ENCODE results near the gene CKS1B. TPM values are rescaled to one million over a fixed set of nuclear protein-coding genes. Genes with fewer than 3 reads are reported as not detected.

Gene CKS1B
- total RNA-seq, 3 donors from 2014 or later (not counting 1 experiment from before 2014, with no cell fraction given), result 8.5 to 13.0 (median 12.9) TPM

- no peak for ATAC-seq
- H3K27ac ChIP-seq (ENCODE audit: low read length), result peak overlapping the region; percentile 95
- no peak for DNase-seq
- peak overlapping the region; percentile 89 to 94 for H3K27ac Mint-ChIP-seq
- no peaks in the 10 kb centered on the region for H3K9me3 ChIP-seq (ENCODE audit: control insufficient read depth, insufficient read depth, low read length)
- no peaks in the 10 kb centered on the region for H3K36me3 Mint-ChIP-seq
- 70% methylated on average over 3 of the region's 3 CpGs for WGBS (ENCODE audit: insufficient coverage)
- no peaks in the 10 kb centered on the region for H3K27me3 Mint-ChIP-seq (ENCODE audit: low read depth in 2 of 2)
- no peaks in the 10 kb centered on the region for H3K9me3 Mint-ChIP-seq
- H3K4me3 Mint-ChIP-seq, result peak overlapping the region; percentile 94
- peaks cover 49 to 59% of the 10 kb centered on the region in 2 donors for H3K4me1 Mint-ChIP-seq
- peak overlapping the region; percentile 72 for H3K4me3 ChIP-seq (ENCODE audit: low read length)
- intact Hi-C loops (cut with micrococcal nuclease), result loop anchor here (2.0 kb wide), 1 partner anchor 62 kb away; no protein-coding TSS in a partner anchor
- H3K27me3 ChIP-seq (ENCODE audit: control insufficient read depth, insufficient read depth, low read length), result no peaks in the 10 kb centered on the region
- H3K4me1 ChIP-seq (ENCODE audit: control insufficient read depth, insufficient read depth, low read length), result peaks cover 57% of the 10 kb centered on the region
- H3K36me3 ChIP-seq (ENCODE audit: control insufficient read depth, insufficient read depth, low read length), result peaks cover 26% of the 10 kb centered on the region
- TF ChIP-seq CTCF (IDR thresholded peaks at IDR 0.05), result no peak
Observed at GRCh38 chr1:154954541-154954940, 19.9 kb upstream of the CKS1B start.

GRCh38 chr1:154955039-154955717 lies 19.3 kb upstream of the CKS1B start:
- ATAC-seq, result peak; percentile 76 to 89 (median 82)

GRCh38 chr1:154955718-154956543 lies 18.6 kb upstream of the CKS1B start, which contains the start of gene PBXIP1:
Gene PBXIP1 (minus strand): TSS chr1:154956099. CDS start chr1:154953721, 2,378 bp downstream.
- DNase-seq (peak; percentile 79 to 95), ATAC-seq (peak; percentile 69 to 77 (median 71))
- peak within 1 kb of the TSS; percentile 89 to 94 for H3K27ac Mint-ChIP-seq
- Histone ChIP-seq H3K9me3 (ENCODE audit: control insufficient read depth, insufficient read depth, low read length) (no peaks in the 10 kb centered on the region), H3K4me1 (ENCODE audit: control insufficient read depth, insufficient read depth, low read length) (peaks cover 61% of the 10 kb centered on the region), H3K4me3 (ENCODE audit: low read length) (peak within 1 kb of the TSS; percentile 72), H3K27me3 (ENCODE audit: control insufficient read depth, insufficient read depth, low read length) (no peaks in the 10 kb centered on the region), H3K36me3 (ENCODE audit: control insufficient read depth, insufficient read depth, low read length) (peaks cover 20% of the 10 kb centered on the region), H3K27ac (ENCODE audit: low read length) (peak within 1 kb of the TSS; percentile 95)
- no peaks in the 10 kb centered on the region for H3K9me3 Mint-ChIP-seq
- H3K4me1 Mint-ChIP-seq, result peaks cover 58 to 60% of the 10 kb centered on the region in 2 donors
- intact Hi-C loops (cut with micrococcal nuclease), result loop anchor here (1.0 to 5.0 kb wide), 4 partner anchors 19 to 96 kb away; partner anchors contain the start of genes ADAM15 and CKS1B
- H3K36me3 Mint-ChIP-seq, result no peaks in the 10 kb centered on the region
- TF ChIP-seq CTCF (IDR thresholded peaks at IDR 0.05), result no peak
- WGBS (ENCODE audit: insufficient coverage), result under 1% methylated on average over 17 of the region's 18 CpGs
- peak within 1 kb of the TSS; percentile 94 for H3K4me3 Mint-ChIP-seq
- H3K27me3 Mint-ChIP-seq (ENCODE audit: low read depth in 2 of 2), result no peaks in the 10 kb centered on the region

More at GRCh38 chr1:154955039-154955717, 19.3 kb upstream of the CKS1B start:
- peak overlapping the region; percentile 89 to 94 for H3K27ac Mint-ChIP-seq
- peak overlapping the region; percentile 95 for H3K27ac ChIP-seq (ENCODE audit: low read length)
- 1% methylated on average over 4 of the region's 4 CpGs for WGBS (ENCODE audit: insufficient coverage)
- peak overlapping the region; percentile 94 for H3K4me3 Mint-ChIP-seq
- peaks cover 28% of the 10 kb centered on the region for H3K36me3 ChIP-seq (ENCODE audit: control insufficient read depth, insufficient read depth, low read length)
- peaks cover 50 to 61% of the 10 kb centered on the region in 2 donors for H3K4me1 Mint-ChIP-seq
- H3K9me3 ChIP-seq (ENCODE audit: control insufficient read depth, insufficient read depth, low read length), result no peaks in the 10 kb centered on the region
- no peaks in the 10 kb centered on the region for H3K9me3 Mint-ChIP-seq
- peaks cover 57% of the 10 kb centered on the region for H3K4me1 ChIP-seq (ENCODE audit: control insufficient read depth, insufficient read depth, low read length)
- peak overlapping the region; percentile 72 for H3K4me3 ChIP-seq (ENCODE audit: low read length)
- H3K27me3 Mint-ChIP-seq (ENCODE audit: low read depth in 2 of 2), result no peaks in the 10 kb centered on the region
- peak; percentile 66 to 99 for DNase-seq
- H3K27me3 ChIP-seq (ENCODE audit: control insufficient read depth, insufficient read depth, low read length), result no peaks in the 10 kb centered on the region
- no peaks in the 10 kb centered on the region for H3K36me3 Mint-ChIP-seq
- no peak for TF ChIP-seq CTCF (IDR thresholded peaks at IDR 0.05)
- intact Hi-C loops (cut with micrococcal nuclease), result loop anchor here (2.0 to 5.0 kb wide), 2 partner anchors 62 to 97 kb away; partner anchors contain the start of gene ADAM15

Data from natural killer cell (primary cell).